NCI-H748 (cell line): ENCODE data around the gene IRS1.

Experiments used
- DNase-seq: peaks from one replicate; lab custom pipeline; 2025; ENCODE audit not compliant: unreplicated experiment; lab: John Stamatoyannopoulos, UW

The IRS1 gene

DNA sequence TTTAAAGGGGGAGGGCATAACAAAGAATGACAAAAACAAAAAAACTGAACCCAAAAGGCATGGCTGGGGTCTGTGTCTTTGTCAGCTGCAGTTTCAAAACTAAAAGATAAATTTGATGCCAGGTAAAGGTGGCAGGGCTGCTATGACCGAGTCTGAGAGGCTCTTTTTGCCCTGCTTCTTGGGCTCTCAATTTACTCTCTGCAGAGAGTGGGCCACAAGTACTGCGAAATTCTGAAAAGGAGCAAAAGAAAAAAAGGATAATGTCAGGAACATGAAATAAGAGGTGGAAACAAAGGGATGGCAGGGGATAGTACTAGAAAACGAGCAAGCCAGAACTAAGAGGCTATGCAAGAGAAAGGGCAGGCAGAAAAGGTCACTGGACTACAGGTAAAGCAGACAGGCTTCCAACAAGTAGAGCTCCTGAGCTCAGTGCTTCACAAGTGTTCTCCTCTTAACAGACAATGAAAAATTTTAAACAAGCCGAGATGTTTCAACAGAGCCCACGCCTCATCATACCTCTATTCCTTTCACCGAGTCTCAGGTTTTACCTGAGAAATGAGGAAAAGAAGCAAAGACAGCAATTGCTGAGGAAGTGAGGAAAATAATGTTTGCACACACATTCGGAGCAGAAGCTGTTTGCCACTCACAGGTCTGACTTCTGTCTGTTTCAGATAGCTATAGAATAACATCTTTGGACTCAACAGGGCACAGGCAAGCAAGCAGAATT lies 7.3 kb downstream of the IRS1 start:
- peak; percentile 40 for DNase-seq

DNA sequence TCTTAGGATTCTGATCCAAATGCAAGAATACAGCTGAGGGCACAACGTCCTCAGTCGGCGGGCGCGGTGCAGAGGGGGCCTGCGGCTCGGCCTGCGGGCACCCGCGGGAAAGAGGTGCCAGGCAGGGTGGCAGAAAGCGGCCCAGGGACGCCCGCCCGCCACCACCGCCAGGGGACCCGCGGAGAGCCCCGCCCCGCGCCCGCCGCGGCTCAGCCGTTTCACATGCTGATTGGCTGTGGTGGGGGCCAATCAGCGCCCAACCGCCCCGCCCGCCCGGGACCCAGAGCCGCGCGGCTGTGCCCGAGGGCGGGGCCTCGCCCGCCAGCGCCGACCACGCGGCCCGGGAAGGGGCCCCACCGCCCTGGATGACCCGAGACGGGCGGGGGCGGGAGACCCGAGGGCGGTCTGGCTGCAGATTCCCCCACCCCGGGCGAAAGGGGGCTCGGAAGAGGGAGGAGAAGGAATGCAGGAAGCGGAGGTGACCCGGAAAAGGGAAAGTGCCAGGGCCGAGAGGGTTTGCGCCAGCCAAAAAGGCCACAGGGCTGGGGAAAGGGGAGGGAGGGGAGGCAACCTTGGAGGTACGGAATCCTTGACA lies 8.0 kb downstream of the IRS1 start:
- DNase-seq = peak; percentile 92

- DNase-seq = peak; percentile 78
Observed at GRCh38 chr2:226791056-226791486, 8.5 kb downstream of the IRS1 start.

GRCh38 chr2:226790431-226790830 lies 9.2 kb downstream of the IRS1 start:
- DNase-seq = no peak

GRCh38 chr2:226790011-226790410 lies 9.6 kb downstream of the IRS1 start:
- DNase-seq = no peak

GRCh38 chr2:226788881-226789490 lies 10.6 kb downstream of the IRS1 start:
- no peak for DNase-seq

- DNase-seq = no peak
Observed at GRCh38 chr2:226788064-226788463, 11.6 kb downstream of the IRS1 start.

GRCh38 chr2:226783885-226784284 lies 15.7 kb downstream of the IRS1 start:
- no peak for DNase-seq

DNA sequence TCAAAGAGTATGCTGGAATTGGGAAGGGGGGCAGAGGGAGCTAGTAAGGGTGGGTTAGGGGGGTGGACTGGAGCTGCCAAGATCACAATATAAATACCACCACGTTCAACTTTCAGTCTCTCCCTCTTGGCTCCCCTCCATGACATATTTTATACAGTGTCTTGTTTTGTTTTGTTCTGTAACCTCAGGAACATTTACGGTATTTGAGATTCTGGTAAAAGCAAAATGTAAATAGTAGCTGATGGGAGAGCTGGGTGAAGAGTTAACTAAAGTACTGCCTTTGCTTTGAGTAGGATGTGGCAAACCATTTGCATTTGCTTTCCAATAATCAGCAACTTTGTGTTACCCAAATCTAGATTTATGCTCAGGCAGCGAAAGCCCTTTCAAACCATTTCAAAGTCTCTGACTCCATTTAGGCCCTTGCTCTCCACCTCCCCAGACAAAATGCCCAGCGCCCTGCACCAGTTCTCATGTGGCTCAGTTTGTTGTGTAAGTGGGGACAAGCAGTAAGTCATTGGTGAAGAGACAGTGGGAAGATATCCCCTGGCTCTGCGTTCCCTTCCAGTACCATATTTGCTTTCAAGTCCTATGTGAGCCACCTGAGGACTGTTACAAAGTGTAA lies 17.4 kb downstream of the IRS1 start:
- DNase-seq = no peak

DNA sequence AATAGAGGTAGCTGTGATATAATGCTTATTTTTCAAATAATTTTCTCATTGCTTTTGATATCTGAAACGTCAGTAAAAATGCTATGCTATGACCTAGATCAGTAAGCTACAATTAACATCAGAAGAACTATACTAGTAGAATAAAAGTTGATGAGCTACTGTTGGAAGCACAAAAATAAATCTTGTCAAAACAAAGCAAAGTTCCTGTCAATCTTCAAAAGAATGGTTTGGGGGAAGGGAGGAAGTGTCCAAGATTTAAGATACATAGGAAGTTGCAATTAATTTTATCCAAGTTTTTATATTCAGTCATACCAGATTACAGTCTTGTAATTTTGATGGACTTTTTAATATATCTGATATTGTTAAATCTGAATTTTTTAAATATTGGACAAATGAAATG lies 19.2 kb downstream of the IRS1 start:
- no peak for DNase-seq

DNA sequence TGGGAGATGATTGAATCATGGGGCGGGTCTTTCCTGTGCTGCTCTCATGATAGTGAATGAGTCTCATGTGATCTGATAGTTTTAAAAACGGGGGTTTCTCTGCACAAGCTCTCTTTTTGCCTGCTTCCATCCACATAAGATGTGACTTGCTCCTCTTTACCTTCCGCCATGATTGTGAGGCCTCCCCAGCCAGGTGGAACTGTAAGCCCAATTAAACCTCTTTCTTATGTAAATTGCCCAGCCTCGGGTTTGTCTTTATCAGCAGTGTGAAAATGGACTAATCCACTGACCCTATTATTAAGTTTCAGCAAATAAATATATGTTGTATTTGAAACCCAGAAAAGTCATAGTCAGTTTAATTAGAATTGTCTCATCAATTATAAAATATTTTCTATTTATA lies 22.0 kb downstream of the IRS1 start:
- no peak for DNase-seq

GRCh38 chr2:226776104-226776503 lies 23.5 kb downstream of the IRS1 start:
- no peak for DNase-seq

DNA sequence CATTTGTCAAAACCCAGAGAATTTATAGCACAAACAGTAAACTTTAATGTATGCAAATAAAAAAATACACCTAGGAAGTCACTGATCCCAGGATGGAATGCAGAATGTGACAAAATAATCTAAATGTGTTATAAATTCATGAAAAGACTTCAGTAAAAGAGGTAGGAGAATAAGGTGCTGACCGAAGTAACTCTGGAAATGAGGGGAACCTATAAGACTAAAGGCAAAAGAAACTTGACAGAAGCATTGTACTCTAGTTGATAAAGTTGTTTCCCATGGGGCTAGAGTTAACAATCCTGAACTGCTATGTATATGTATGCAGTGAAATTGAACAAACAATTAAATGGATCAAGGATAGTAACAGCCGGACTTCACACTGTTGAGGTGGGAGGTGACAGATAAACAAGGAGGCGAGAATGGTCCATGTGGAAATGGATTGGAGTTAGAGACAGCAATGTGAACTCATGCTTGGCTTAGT lies 24.5 kb downstream of the IRS1 start:
- no peak for DNase-seq

GRCh38 chr2:226773291-226773690 lies 26.3 kb downstream of the IRS1 start:
- DNase-seq = no peak

DNA sequence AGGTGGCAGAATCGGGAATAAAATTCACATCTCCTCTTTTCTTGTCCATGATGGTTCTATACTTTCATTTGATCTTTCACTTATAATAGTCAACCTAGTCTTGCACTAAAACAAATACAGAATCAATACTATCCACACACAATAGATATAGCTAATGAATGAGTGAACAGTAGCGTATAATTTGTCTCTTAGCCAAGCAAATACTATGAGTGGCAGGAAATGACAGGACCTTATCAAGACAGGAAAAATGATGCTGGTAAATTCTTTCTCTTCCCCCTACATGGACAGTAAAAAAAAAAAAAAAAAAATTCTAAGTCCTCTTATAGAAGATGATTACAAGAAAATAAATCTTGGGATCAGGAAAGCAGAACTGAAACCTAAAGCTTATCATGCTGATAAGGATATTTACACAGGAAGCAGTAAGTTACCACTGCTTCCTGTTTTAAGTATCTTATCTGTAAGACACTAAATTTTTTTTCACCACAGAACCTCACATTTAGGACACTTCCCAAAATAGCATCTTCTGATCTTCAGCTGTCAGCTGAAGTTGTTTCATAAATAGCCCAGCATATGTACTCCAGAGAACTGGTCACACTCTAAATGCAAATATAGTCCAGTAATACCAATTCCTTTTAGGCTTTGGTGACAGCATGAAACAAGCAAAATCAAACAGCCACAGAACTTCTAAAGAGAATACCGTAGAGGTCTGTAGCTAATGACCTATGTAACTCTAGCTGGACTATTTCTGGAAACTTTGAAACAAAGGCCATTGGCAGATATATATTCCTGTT lies 27.0 kb downstream of the IRS1 start:
- no peak for DNase-seq

DNA sequence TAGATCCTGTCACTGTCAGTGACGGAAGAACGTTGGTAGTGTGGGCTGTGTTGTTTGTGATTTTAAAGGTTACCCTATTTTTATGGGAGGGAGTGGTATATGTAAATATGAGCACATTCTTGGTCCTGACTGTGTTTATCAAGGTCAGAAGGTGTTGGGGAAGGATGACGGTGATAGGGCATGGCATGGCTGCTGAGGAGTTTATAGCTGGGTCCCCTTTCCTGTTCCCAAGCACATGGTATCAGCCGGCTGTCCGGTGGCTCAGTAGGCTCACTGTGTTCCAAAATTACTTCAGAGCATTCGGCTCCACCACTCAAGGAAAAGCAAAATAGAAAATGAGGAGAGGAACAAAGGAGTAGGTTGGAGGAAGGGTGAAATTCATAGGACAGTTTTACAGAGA lies 28.6 kb downstream of the IRS1 start:
- DNase-seq = no peak

DNA sequence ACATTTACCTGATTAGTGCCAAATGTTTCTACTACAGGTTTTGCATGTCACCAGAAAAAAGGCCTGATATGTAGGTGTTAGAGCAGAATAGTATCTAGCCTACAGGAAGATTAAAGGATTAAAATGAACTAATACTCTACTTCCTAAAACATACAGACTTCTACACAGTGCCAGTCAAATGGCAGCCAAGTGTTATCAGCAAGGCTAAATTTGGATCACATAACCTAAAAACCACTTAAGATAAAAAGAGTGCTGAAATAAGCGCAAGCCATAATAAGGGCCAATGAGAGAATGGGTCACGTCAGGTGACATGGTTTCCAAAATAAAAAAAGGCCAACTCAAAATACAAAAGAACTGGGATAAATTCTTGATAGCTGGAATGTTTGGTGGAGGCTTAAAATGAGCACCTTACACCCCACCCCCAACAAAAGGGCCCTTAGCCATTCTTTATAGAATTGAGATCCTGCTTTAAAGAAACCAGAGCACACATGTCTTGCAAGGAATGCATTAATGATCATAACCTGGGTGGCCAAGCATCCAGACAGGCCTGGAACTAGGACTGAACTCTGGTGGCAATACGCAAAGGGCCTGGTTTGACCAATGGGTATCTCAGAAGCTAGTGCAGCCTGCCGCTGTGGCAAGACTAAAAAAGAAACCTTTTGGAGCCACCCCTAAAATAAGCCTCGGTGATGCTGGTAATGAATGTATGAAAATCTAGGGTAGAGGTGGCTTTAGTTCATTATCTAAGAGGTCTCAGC lies 32.4 kb downstream of the IRS1 start:
- DNase-seq = no peak

GRCh38 chr2:226766352-226767055 lies 33.1 kb downstream of the IRS1 start:
- DNase-seq = no peak

DNA sequence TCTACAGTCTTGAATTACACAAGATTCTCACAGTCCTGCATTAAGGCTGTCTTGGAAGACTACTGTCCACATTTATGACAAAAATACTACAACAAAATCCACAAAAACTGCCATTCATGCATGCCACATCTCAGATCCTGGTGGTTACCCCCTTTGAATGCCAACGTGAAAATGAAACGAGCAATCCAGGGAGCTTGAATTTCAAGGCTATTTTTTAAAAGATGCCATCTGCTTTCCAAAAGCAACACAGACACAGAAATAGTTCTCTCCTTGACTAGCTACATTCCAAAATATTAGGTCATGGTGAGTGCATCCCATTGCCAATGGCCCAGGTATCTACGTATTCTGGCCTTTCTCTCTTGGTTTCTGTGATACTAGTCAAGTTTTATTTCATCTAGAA lies 36.3 kb downstream of the IRS1 start:
- DNase-seq = no peak

DNA sequence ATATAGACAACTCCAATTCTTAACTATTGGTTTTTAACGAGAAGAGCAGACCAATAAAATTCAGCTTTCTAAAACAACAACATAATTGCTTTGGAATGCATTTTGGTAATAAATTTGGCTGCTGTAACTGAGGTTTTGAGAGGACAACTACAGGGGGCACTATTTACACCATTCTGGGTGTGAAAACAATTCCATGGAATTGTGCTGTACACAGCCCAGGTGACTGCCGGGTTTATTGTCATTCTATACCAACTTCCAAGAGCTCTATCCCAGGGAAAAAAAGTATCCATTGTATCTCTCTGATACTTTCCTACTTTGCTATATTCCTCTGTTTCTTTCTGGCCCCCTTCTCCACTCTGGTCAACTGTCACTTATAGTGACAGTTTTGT lies 38.4 kb downstream of the IRS1 start:
- no peak for DNase-seq
